Hepatocyte (in vitro differentiated cells): ENCODE measurements around the gene MGAT5. TPM values are rescaled to one million over a fixed set of nuclear protein-coding genes. Genes with fewer than 3 reads are reported as not detected.

Source experiments
- DNase-seq: peaks from one replicate; pipeline ENCODE4 v3.0.0-alpha.2; 2016; ENCODE audit warnings: low spot score
- H2AFZ ChIP-seq: fragments of 200-600 bp; sonication (generic); 2 replicates; pipeline ENCODE4 v1.6.0; 2016; ENCODE audit warnings: antibody characterized with exemption, mild to moderate bottlenecking
- H3K27ac ChIP-seq: fragments of 200-600 bp; sonication (generic); 2 replicates; pipeline ENCODE4 v1.5.1; 2016; ENCODE audit warnings: mild to moderate bottlenecking
- H3K27me3 ChIP-seq: fragments of 200-600 bp; sonication (generic); 2 replicates; pipeline ENCODE4 v1.6.1; 2016
- H3K36me3 ChIP-seq: fragments of 200-600 bp; sonication (generic); replicated peaks from 2 replicates; pipeline ENCODE4 v1.5.1; 2016; ENCODE audit warnings: low read depth; ENCODE audit not compliant: insufficient read depth
- H3K4me1 ChIP-seq: fragments of 200-600 bp; sonication (generic); 2 replicates; pipeline ENCODE4 v1.5.1; 2016; ENCODE audit warnings: mild to moderate bottlenecking, moderate library complexity; ENCODE audit not compliant: insufficient read depth
- H3K4me2 ChIP-seq: fragments of 200-600 bp; sonication (generic); 2 replicates; pipeline ENCODE4 v1.6.0; 2016
- H3K4me3 ChIP-seq: fragments of 200-600 bp; sonication (generic); 2 replicates; pipeline ENCODE4 v1.5.1; 2016; ENCODE audit warnings: mild to moderate bottlenecking
- H3K79me2 ChIP-seq: fragments of 200-600 bp; sonication (generic); 2 replicates; pipeline ENCODE4 v1.6.0; 2017; ENCODE audit warnings: mild to moderate bottlenecking
- H3K9me2 ChIP-seq: fragments of 200-600 bp; sonication (generic); replicated peaks from 2 replicates; pipeline ENCODE4 v1.6.0; 2017; ENCODE audit warnings: mild to moderate bottlenecking; ENCODE audit not compliant: insufficient read depth
- H3K9me3 ChIP-seq: fragments of 200-600 bp; sonication (generic); 2 replicates; pipeline ENCODE4 v1.5.1; 2016; ENCODE audit warnings: low read depth, mild to moderate bottlenecking
- H4K20me1 ChIP-seq: fragments of 200-600 bp; sonication (generic); 2 replicates; pipeline ENCODE4 v1.6.0; 2016; ENCODE audit warnings: mild to moderate bottlenecking; ENCODE audit not compliant: insufficient read depth, poor library complexity, severe bottlenecking
- CTCF ChIP-seq: fragments of 200-600 bp; sonication (generic); IDR thresholded peaks from 2 replicates; pipeline ENCODE4 v1.5.1; 2016; ENCODE audit warnings: antibody characterized with exemption, mild to moderate bottlenecking; ENCODE audit not compliant: poor library complexity
- EZH2 ChIP-seq: fragments of 200-600 bp; sonication (generic); IDR thresholded peaks from 2 replicates; pipeline ENCODE4 v1.6.1; 2016; ENCODE audit warnings: antibody characterized with exemption, mild to moderate bottlenecking, borderline replicate concordance
- EZH2phosphoT487 ChIP-seq: fragments of 200-600 bp; sonication (generic); IDR thresholded peaks from one replicate; pipeline ENCODE4 v1.6.1; 2018; ENCODE audit warnings: antibody characterized with exemption, mild to moderate bottlenecking, low read depth, moderate library complexity; ENCODE audit not compliant: unreplicated experiment, severe bottlenecking
- WGBS: methylation state at CpG from one replicate; pipeline ENCODE4 v1.1.6; 2016; ENCODE audit warnings: low lambda C conversion rate; ENCODE audit errors: missing lambda C conversion rate; 5-methylcytosine and 5-hydroxymethylcytosine counted together
- polyA plus RNA-seq: library from polyadenylated mRNA; unstranded; fragments of >200 nt; fragmentation: Nextera tagmentation; extraction: Ambion mirVana; gene quantifications from 2 replicates; pipeline ENCODE4 v1.2.1, GENCODE V29; 2016
- total RNA-seq: library from RNA; depleted of rRNA; stranded (reverse); fragments of >200 nt; gene quantifications from 2 replicates; pipeline ENCODE4 v1.2.3, GENCODE V29; 2014

Gene MGAT5
- total and polyA plus RNA-seq, 2 experiments from 2014 or later: 9.1 to 30.2 TPM

- Histone ChIP-seq H3K27me3 (no peaks in the 10 kb centered on the region), H3K27ac (no peak overlapping the region), H3K4me2 (no peak overlapping the region), H3K9me3 (no peaks in the 10 kb centered on the region), H3K4me3 (no peak overlapping the region), H3K79me2 (no peaks in the 10 kb centered on the region), H3K4me1 (peaks cover 25% of the 10 kb centered on the region), H2AFZ (no peak overlapping the region), H4K20me1 (no peaks in the 10 kb centered on the region), H3K9me2 (no peaks in the 10 kb centered on the region), H3K36me3 (no peaks in the 10 kb centered on the region)
- TF ChIP-seq EZH2phosphoT487: no peak
- no peak for TF ChIP-seq CTCF
- TF ChIP-seq EZH2: no peak
- WGBS: 95% methylated on average over 3 of the region's 3 CpGs
- DNase-seq: no peak
These were observed 103.9 kb downstream of the MGAT5 start for GRCh38 chr2:134357814-134358213.

GRCh38 chr2:134359367-134360081, 105.7 kb downstream of the MGAT5 start:
- 38% methylated on average over 10 of the region's 10 CpGs for WGBS
- no peaks in the 10 kb centered on the region for H3K36me3 ChIP-seq

GRCh38 chr2:134360745-134361487, 107.0 kb downstream of the MGAT5 start:
- Histone ChIP-seq H2AFZ (no peak overlapping the region), H3K4me3 (no peak overlapping the region), H3K9me2 (no peaks in the 10 kb centered on the region), H3K27ac (no peak overlapping the region), H3K4me1 (peaks cover 25% of the 10 kb centered on the region), H3K27me3 (no peaks in the 10 kb centered on the region), H3K4me2 (no peak overlapping the region), H4K20me1 (no peaks in the 10 kb centered on the region), H3K79me2 (no peaks in the 10 kb centered on the region), H3K36me3 (no peaks in the 10 kb centered on the region), H3K9me3 (no peaks in the 10 kb centered on the region)
- 83% methylated on average over 10 of the region's 10 CpGs for WGBS
- DNase-seq: no peak
- TF ChIP-seq EZH2phosphoT487 (no peak), CTCF (no peak), EZH2 (no peak)

More at GRCh38 chr2:134359367-134360081, 105.7 kb downstream of the MGAT5 start:
- Histone ChIP-seq H3K4me1 (peaks cover 25% of the 10 kb centered on the region), H3K9me2 (no peaks in the 10 kb centered on the region), H3K27ac (peak overlapping the region; percentile 16), H2AFZ (no peak overlapping the region), H3K79me2 (no peaks in the 10 kb centered on the region), H3K4me2 (no peak overlapping the region), H4K20me1 (no peaks in the 10 kb centered on the region), H3K9me3 (no peaks in the 10 kb centered on the region), H3K4me3 (no peak overlapping the region), H3K27me3 (no peaks in the 10 kb centered on the region)
- TF ChIP-seq EZH2 (no peak), CTCF (no peak), EZH2phosphoT487 (no peak)
- DNase-seq: peak; percentile 32
